Breast epithelium (tissue), 3 donors: Measurements from ENCODE around the gene CHCHD5.

Experiments used
- CTCF ChIP-seq, 3 donors: fragments of 450-650 bp; IDR thresholded peaks; one replicate each; pipeline ENCODE4 v1.5.1; 2016 to 2017; ENCODE audit warnings: antibody characterized with exemption in 3 of 3, mild to moderate bottlenecking in 3 of 3, moderate library complexity in 3 of 3
- POLR2A ChIP-seq: fragments of 450-650 bp; IDR thresholded peaks from one replicate; pipeline ENCODE4 v1.6.1; 2016; ENCODE audit warnings: antibody characterized with exemption, mild to moderate bottlenecking, moderate library complexity
- POLR2AphosphoS5 ChIP-seq, 3 donors: sonication (generic); formaldehyde crosslinking; IDR thresholded peaks; one replicate each; pipeline ENCODE4 v1.6.1; 2017; ENCODE audit warnings: antibody characterized with exemption in 3 of 3

DNA sequence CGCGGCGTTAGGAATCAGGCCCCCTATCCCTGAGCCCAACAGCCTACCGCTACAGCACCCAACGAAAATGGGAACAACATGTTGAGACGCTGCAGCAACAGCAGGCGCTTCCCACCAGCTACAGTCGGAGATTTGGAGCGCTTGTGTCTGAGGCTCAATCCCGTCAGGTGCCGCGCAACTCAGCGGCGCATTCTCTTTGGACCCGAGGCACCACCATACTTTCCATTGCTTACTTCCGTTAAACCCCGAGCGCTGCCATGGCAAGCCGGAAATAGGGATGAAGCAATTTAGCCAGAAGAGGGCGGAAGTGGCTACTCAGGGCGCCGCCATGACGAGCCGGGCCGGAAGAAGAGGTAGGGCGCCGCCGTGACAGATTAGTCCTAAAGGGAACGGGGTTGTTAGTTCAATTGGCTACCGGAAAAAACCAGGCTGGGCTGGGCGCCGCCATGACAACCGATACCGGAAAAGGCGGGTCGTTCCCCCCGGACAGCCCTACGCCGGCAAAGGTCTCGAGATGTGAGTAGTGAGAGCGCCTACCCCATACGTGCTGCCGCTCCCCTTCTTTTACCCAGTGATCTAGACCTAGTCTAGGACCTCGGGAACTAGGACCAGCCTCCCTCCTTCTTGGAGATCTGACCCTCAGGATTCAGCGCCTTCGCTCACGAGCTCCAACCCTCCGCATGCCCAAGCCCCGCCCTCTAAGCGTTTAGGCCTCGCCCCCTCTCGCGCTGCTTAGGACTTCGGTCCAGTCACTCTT lies at the start of gene CHCHD5:
- TF ChIP-seq POLR2A (no peak), CTCF (IDR thresholded peaks at IDR 0.05) (peak in 2 of 3 donors; percentile 20 to 38), POLR2AphosphoS5 (IDR thresholded peaks at IDR 0.05) (peak; percentile 88 to 90 (median 89))
